GM21737 (cell line): ENCODE data around the gene CDK6.

ENCODE experiments used
- ATAC-seq: cut with Tn5 transposase; IDR thresholded peaks from one replicate; pipeline ENCODE4 v1.9.1; 2021; ENCODE audit warnings: mild to moderate bottlenecking, moderate library complexity; ENCODE audit not compliant: unreplicated experiment

CDK6 gene

GRCh38 chr7:92848441-92848840 is 12.1 kb upstream of the CDK6 start:
- ATAC-seq: no peak

GRCh38 chr7:92847305-92847704 is 10.9 kb upstream of the CDK6 start:
- ATAC-seq: no peak

- no peak for ATAC-seq
Observed at GRCh38 chr7:92845736-92846135, 9.4 kb upstream of the CDK6 start.

- ATAC-seq: no peak
Observed at GRCh38 chr7:92843781-92844180, 7.4 kb upstream of the CDK6 start.

- no peak for ATAC-seq
Observed at GRCh38 chr7:92843034-92843760, 6.8 kb upstream of the CDK6 start.

GRCh38 chr7:92841192-92841591 is 4.8 kb upstream of the CDK6 start:
- no peak for ATAC-seq

- ATAC-seq: no peak
Observed at GRCh38 chr7:92840316-92840715, 3.9 kb upstream of the CDK6 start.

GRCh38 chr7:92839901-92840300 is 3.5 kb upstream of the CDK6 start:
- no peak for ATAC-seq

- ATAC-seq: no peak
Observed at GRCh38 chr7:92838934-92839333, 2.6 kb upstream of the CDK6 start.

GRCh38 chr7:92837000-92837749 is 802 bp upstream of the CDK6 start:
- ATAC-seq: no peak

GRCh38 chr7:92835851-92836488 is 403 bp downstream of the CDK6 start:
- no peak for ATAC-seq

- ATAC-seq: no peak
Observed at GRCh38 chr7:92835261-92835850, 1.0 kb downstream of the CDK6 start.

GRCh38 chr7:92834507-92835260 is 1.7 kb downstream of the CDK6 start:
- ATAC-seq: no peak

- ATAC-seq: peak; percentile 47
Observed at GRCh38 chr7:92833766-92834506, 2.4 kb downstream of the CDK6 start.

- ATAC-seq: peak; percentile 56
Observed at GRCh38 chr7:92833024-92833765, 3.2 kb downstream of the CDK6 start.

GRCh38 chr7:92832534-92833023 is 3.8 kb downstream of the CDK6 start:
- no peak for ATAC-seq

- ATAC-seq: no peak
Observed at GRCh38 chr7:92831716-92832533, 4.4 kb downstream of the CDK6 start.

- no peak for ATAC-seq
Observed at GRCh38 chr7:92830532-92831110, 5.8 kb downstream of the CDK6 start.
